A549 treated with DMSO at 1 μM for 4 hours (cell line): ENCODE data around the gene DUSP11. TPM values are rescaled to one million over a fixed set of nuclear protein-coding genes. Genes with fewer than 3 reads are reported as not detected.

Experiments used
- total RNA-seq: library from RNA; stranded (reverse); fragments of 200-300 nt; extraction: Qiagen RNA extraction; gene quantifications from 5 replicates; pipeline ENCODE4 v1.2.3, GENCODE V29; 2022; ENCODE audit warnings: low read depth

The DUSP11 gene
- total RNA-seq = 38.1 to 47.2 TPM (median 44.0 TPM) in 5 replicates

DNA sequence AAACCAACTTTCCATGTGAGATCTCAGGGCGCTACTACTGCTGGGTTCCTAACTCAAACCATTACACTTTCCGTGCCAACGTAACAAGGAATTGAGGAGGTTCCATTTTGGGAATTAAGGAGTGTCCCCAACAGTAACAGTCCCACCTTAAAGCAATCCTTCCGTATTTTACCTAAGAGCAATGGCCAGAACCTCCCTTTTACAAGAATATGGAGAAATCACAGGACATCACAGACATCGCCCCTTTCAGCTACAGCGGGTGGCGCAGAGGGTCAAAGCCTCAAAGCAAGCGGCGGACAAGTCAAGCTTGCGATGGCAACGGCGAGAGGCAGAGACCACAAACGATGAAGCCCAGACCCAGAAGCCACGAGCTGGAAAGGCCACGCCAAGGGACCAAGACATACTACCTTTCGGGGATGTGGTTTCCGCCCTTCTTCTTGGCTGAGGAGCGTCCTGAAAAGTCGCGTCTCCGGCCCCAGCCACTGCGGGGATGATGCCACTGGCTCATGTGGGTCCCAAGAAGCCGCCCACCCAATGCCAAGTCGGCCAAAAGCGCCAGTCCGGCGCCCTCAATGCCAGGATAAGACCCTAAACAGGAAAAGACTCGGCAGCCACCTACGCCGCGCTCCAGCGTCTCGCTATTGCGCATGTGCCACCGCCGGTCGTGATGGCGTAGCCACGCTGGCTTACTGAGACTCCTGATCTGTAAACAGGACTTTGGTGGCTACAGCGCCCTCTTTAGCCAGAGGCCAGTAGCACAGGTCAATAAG, at the start of gene DUSP11:
DUSP11 (minus strand) TSS at position 637 of the 770 bp plus-strand sequence; CDS start at position 508, 129 bp downstream.

DNA sequence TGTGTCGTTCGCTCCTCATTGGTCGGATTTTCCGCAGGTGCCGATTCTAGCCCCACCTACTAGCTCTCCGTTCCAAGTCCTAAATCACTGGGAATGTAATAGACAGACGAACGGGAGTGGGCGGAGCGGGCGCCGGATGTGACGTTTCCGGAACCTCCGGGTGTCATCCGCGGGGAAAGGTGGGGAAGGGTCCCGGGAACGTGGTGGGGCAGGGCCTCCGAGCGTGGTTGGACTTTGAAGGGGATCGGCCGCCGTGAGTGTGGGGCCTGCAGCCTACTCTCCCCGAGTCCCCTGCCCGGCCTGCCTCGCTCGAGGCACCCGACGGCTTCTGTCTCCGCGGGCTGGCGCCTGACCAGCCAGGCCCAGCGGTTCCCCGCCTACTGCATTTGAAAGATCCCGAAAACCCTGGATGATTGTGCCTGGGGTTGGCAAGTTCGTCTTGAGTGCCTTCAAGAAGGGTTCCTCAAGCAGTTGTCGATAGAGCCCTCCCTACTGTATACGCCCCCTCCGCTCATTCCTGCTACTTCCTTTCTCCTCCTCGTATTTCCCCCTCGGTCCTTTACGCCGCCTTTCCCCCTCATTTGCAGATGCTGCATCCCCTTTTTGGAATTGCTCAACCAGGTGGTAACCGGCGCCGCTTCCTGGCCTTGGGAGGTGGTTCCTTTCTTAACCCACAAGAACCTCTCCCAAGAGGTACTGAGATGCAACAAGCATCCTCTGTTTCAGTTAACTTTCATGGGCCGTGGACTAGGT, 49.1 kb upstream of the DUSP11 start, which contains the start of gene STAMBP:
STAMBP (plus strand) TSS at position 144 of the 753 bp plus-strand sequence. CDS start 1,896 bp downstream, outside the sequence.

DNA sequence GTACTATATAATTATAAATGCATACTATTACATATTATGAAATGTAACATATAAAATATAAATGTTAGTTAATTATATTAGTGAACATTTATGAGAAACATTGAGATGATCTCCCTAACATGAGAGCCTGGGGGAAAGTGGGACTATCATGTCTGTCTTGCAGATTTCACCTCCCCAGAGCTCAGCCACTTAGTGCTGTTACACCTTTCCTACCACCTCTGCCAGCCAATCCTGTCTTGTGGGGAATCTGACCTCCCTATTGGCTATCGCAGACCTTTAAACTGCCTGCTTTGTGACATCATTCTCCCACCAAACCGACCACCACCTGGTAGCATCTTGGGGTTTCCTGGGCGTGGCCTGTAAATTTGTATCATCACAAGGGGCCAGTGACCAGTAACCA, 4.0 kb upstream of the DUSP11 start, which contains the start of gene C2orf78:
C2orf78 (plus strand) TSS at position 301 of the 400 bp plus-strand sequence. CDS start 127 bp downstream, outside the sequence.

DNA sequence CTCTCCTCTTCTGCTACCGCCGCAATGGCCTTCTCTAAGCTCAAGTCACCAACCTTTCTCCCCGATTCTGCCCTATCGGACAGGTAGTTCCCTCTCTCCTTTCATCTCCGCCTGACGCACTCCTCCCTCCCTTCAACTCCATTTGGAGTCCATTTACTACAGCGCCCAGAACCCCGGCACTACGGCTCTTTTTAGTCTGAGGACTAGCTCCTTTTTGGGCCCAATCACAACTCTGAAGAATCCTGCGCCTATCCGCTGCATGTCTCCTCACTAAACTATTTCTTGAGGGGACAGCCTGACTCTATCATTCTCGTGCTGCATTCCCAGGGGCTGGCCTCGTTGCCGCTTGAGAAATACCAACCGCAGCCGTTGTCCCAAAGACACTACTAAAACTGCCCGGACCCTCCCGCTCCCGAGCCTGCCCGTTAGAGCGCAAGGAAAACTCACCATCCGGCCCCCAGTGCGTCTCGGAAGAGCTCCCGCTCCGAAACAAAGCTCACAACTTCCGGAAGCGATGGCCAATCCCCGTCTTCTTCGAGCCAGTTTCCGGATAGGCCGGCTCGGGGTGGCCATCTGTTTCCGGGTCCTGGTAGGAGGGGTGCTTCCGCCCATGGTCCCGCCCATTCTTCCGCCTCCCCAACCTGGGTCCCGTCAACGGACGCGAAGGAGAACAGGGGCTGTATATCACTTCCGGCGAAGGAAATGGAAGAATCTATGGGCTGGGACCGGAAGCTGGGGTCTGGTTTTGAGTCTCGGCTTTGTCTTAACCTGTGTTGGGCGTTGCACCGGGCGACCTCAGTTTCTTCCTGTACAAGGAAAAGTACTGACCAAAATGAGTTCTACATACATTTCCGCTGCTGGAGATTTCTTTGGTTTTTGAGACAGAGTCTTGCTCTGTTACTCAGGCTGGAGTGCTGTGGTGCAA, 42.8 kb downstream of the DUSP11 start, which contains the start of gene TPRKB:
TPRKB (minus strand) TSS at position 491 of the 925 bp plus-strand sequence. CDS start 2,776 bp downstream, outside the sequence.

Other genes with a start within 250 kb of the DUSP11 start
- not detected in 5 replicates for gene NAT8, start 137.7 kb downstream of the DUSP11 start, total RNA-seq
- 74.2 to 83.9 TPM (median 81.9 TPM) in 5 replicates for gene TPRKB, start 42.8 kb downstream of the DUSP11 start, total RNA-seq
- not detected in 5 replicates for gene C2orf78, start 4.1 kb upstream of the DUSP11 start, total RNA-seq
- 45.1 to 57.3 TPM (median 50.2 TPM) in 5 replicates for gene STAMBP, start 48.9 kb upstream of the DUSP11 start, total RNA-seq
- 0.10 to 0.38 TPM (median 0.17 TPM) in 5 replicates for gene ACTG2, start 112.9 kb upstream of the DUSP11 start, total RNA-seq
- gene DGUOK, start 146.8 kb upstream of the DUSP11 start, total RNA-seq = 140 to 153 TPM (median 149 TPM) in 5 replicates
- gene TET3, start 204.8 kb upstream of the DUSP11 start, total RNA-seq = 7.1 to 8.4 TPM (median 7.7 TPM) in 5 replicates